GM23338 (cell line): ENCODE measurements around the gene ENTPD1. TPM values are rescaled to one million over a fixed set of nuclear protein-coding genes. Genes with fewer than 3 reads are reported as not detected.

ENCODE experiments used
- ATAC-seq: fragments of 200-7000 bp; cut with Tn5 transposase; 3 replicates; pipeline ENCODE4 v1.9.1; 2020
- DNase-seq: peaks from one replicate; pipeline ENCODE4 v3.0.0-alpha.2; 2015; ENCODE audit warnings: low spot score
- H2AFZ ChIP-seq: fragments of 200-600 bp; sonication (generic); 2 replicates; pipeline ENCODE4 v1.8.0; 2016; ENCODE audit warnings: antibody characterized with exemption, mild to moderate bottlenecking, moderate library complexity
- H3F3A ChIP-seq: fragments of 200-600 bp; sonication (generic); replicated peaks from 2 replicates; pipeline ENCODE4 v1.8.0; 2017; ENCODE audit warnings: antibody characterized with exemption, mixed run types, low read depth
- H3K27ac ChIP-seq: fragments of 200-600 bp; sonication (generic); 2 replicates; pipeline ENCODE4 v1.6.1; 2016; ENCODE audit warnings: low read depth
- H3K27me3 ChIP-seq: fragments of 200-600 bp; sonication (generic); 2 replicates; pipeline ENCODE4 v1.8.0; 2016; ENCODE audit warnings: mild to moderate bottlenecking, mixed run types, moderate library complexity; ENCODE audit not compliant: insufficient read depth
- H3K36me3 ChIP-seq: fragments of 200-600 bp; sonication (generic); 2 replicates; pipeline ENCODE4 v1.8.0; 2016; ENCODE audit warnings: mild to moderate bottlenecking; ENCODE audit not compliant: insufficient read depth
- H3K4me1 ChIP-seq: fragments of 200-600 bp; sonication (generic); 2 replicates; pipeline ENCODE4 v1.8.0; 2016; ENCODE audit warnings: mild to moderate bottlenecking, moderate library complexity; ENCODE audit not compliant: insufficient read depth
- H3K4me2 ChIP-seq: fragments of 200-600 bp; sonication (generic); 2 replicates; pipeline ENCODE4 v1.7.1; 2017; ENCODE audit warnings: mixed run types
- H3K4me3 ChIP-seq: fragments of 200-600 bp; sonication (generic); 2 replicates; pipeline ENCODE4 v1.6.1; 2016; ENCODE audit warnings: mixed run types
- H3K79me2 ChIP-seq: fragments of 200-600 bp; sonication (generic); replicated peaks from 2 replicates; pipeline ENCODE4 v1.8.0; 2017; ENCODE audit warnings: mild to moderate bottlenecking; ENCODE audit not compliant: insufficient read depth
- H3K9me2 ChIP-seq: fragments of 200-600 bp; sonication (generic); 2 replicates; pipeline ENCODE4 v1.8.0; 2017; ENCODE audit not compliant: insufficient read depth
- H4K20me1 ChIP-seq: fragments of 200-600 bp; sonication (generic); replicated peaks from 2 replicates; pipeline ENCODE4 v1.8.0; 2017; ENCODE audit warnings: mild to moderate bottlenecking; ENCODE audit not compliant: insufficient read depth
- H3K27ac Mint-ChIP-seq: 2 replicates; pipeline ENCODE4 v1.8.0; 2020; ENCODE audit warnings: inconsistent platforms, mild to moderate bottlenecking, moderate library complexity, mixed read lengths
- H3K27me3 Mint-ChIP-seq: 3 replicates; pipeline ENCODE4 v1.8.0; 2022; ENCODE audit warnings: low read depth, mild to moderate bottlenecking, moderate library complexity, mixed read lengths, inconsistent platforms; ENCODE audit not compliant: insufficient read depth, poor library complexity
- H3K36me3 Mint-ChIP-seq: 3 replicates; pipeline ENCODE4 v1.8.0; 2021; ENCODE audit warnings: low read depth, mild to moderate bottlenecking, inconsistent platforms, moderate library complexity, mixed read lengths
- H3K4me1 Mint-ChIP-seq: 3 replicates; pipeline ENCODE4 v1.8.0; 2020; ENCODE audit warnings: mild to moderate bottlenecking, inconsistent platforms, mixed read lengths
- H3K4me3 Mint-ChIP-seq: 3 replicates; pipeline ENCODE4 v1.8.0; 2021; ENCODE audit warnings: moderate library complexity, mild to moderate bottlenecking, inconsistent platforms, mixed read lengths
- H3K9me3 Mint-ChIP-seq: 3 replicates; pipeline ENCODE4 v1.8.0; 2020; ENCODE audit warnings: moderate library complexity, mild to moderate bottlenecking, inconsistent platforms, mixed read lengths
- CREB1 ChIP-seq: fragments of 250-450 bp; sonication (Bioruptor Pico); IDR thresholded peaks from 2 replicates; pipeline ENCODE4 v1.5.0; 2020; ENCODE audit warnings: low read depth, mild to moderate bottlenecking, moderate library complexity
- CTCF ChIP-seq, 2 experiments: fragments of 200-600 bp in 1 of 2; sonication (generic) in 1 of 2; conservative IDR thresholded peaks; 2 replicates each; pipeline versions ENCODE4 v1.5.1 to v1.6.1; 2016 to 2017; ENCODE audit warnings: antibody characterized with exemption in 2 of 2, low read depth in 2 of 2, mild to moderate bottlenecking in 2 of 2, moderate library complexity in 1 of 2
- EZH2 ChIP-seq: fragments of 200-600 bp; sonication (generic); IDR thresholded peaks from one replicate; pipeline ENCODE4 v1.8.0; 2017; ENCODE audit warnings: antibody characterized with exemption, mild to moderate bottlenecking, low read depth; ENCODE audit not compliant: unreplicated experiment
- EZH2phosphoT487 ChIP-seq: fragments of 200-600 bp; sonication (generic); IDR thresholded peaks from one replicate; pipeline ENCODE4 v1.8.1; 2018; ENCODE audit warnings: antibody characterized with exemption; ENCODE audit not compliant: unreplicated experiment
- JUNB ChIP-seq: IDR thresholded peaks from one replicate; pipeline ENCODE4 v1.6.1; 2016; ENCODE audit warnings: antibody characterized with exemption; ENCODE audit not compliant: unreplicated experiment
- NANOG ChIP-seq: IDR thresholded peaks from 2 replicates; pipeline ENCODE4 v1.6.1; 2016; ENCODE audit warnings: antibody characterized with exemption, borderline replicate concordance
- POLR2AphosphoS5 ChIP-seq: IDR thresholded peaks from 2 replicates; pipeline ENCODE4 v1.6.1; 2016; ENCODE audit warnings: antibody characterized with exemption, low read depth
- STAT1 ChIP-seq: IDR thresholded peaks from one replicate; pipeline ENCODE4 v1.6.1; 2016; ENCODE audit warnings: antibody characterized with exemption; ENCODE audit not compliant: unreplicated experiment
- ZNF114 ChIP-seq: fragments of 250-450 bp; sonication (Bioruptor Pico); IDR thresholded peaks from 2 replicates; pipeline ENCODE4 v1.5.0; 2020; ENCODE audit warnings: mild to moderate bottlenecking, moderate library complexity
- ZNF331 ChIP-seq: fragments of 250-450 bp; sonication (Bioruptor Pico); IDR thresholded peaks from 2 replicates; pipeline ENCODE4 v1.5.0; 2020; ENCODE audit warnings: low read depth, mild to moderate bottlenecking, moderate library complexity
- polyA plus RNA-seq: library from polyadenylated mRNA; unstranded; fragments of >200 nt; fragmentation: Nextera tagmentation; extraction: Ambion mirVana; gene quantifications from 2 replicates; pipeline ENCODE4 v1.2.1, GENCODE V29; 2016
- total RNA-seq: library from RNA; depleted of rRNA; stranded (reverse); fragments of >200 nt; shearing (Covaris generic); gene quantifications from 2 replicates; pipeline ENCODE4 v1.2.3, GENCODE V29; 2014
- TF ChIP-seq, protein P1 (sequence below): fragments of 250-450 bp; sonication (Bioruptor Pico); IDR thresholded peaks from 2 replicates; pipeline ENCODE4 v1.5.0; 2020; ENCODE audit warnings: mild to moderate bottlenecking, moderate library complexity
- TF ChIP-seq, protein P2 (sequence below): IDR thresholded peaks from one replicate; pipeline ENCODE4 v1.6.1; 2018; ENCODE audit warnings: antibody characterized with exemption; ENCODE audit not compliant: unreplicated experiment
- TF ChIP-seq, protein P3 (sequence below): IDR thresholded peaks from 2 replicates; pipeline ENCODE4 v1.6.1; 2016; ENCODE audit warnings: antibody characterized with exemption

The ENTPD1 gene
- total and polyA plus RNA-seq, 2 experiments from 2014 or later, result 2.3 to 3.6 TPM

- no peak overlapping the region for H3K4me2 ChIP-seq
- H2AFZ ChIP-seq, result no peak overlapping the region
- ATAC-seq, result no peak
- no peaks in the 10 kb centered on the region for H3F3A ChIP-seq
- H3K27me3 Mint-ChIP-seq, result no peaks in the 10 kb centered on the region
- H3K27ac Mint-ChIP-seq, result no peak overlapping the region
- no peaks in the 10 kb centered on the region for H3K36me3 ChIP-seq
- H4K20me1 ChIP-seq, result no peaks in the 10 kb centered on the region
- H3K27me3 ChIP-seq, result no peaks in the 10 kb centered on the region
- peaks cover 7% of the 10 kb centered on the region; the same call in 1 of the 2 replicates for H3K9me2 ChIP-seq
- TF ChIP-seq EZH2phosphoT487, result no peak
- TF ChIP-seq CTCF (conservative IDR thresholded peaks at IDR 0.05; ENCODE audit: low read depth in 2 of 2), result no peak
- TF ChIP-seq ZNF331, result no peak
- no peak for TF ChIP-seq JUNB
- no peak for TF ChIP-seq POLR2AphosphoS5
- TF ChIP-seq NANOG, result no peak
- TF ChIP-seq, protein P1, sequence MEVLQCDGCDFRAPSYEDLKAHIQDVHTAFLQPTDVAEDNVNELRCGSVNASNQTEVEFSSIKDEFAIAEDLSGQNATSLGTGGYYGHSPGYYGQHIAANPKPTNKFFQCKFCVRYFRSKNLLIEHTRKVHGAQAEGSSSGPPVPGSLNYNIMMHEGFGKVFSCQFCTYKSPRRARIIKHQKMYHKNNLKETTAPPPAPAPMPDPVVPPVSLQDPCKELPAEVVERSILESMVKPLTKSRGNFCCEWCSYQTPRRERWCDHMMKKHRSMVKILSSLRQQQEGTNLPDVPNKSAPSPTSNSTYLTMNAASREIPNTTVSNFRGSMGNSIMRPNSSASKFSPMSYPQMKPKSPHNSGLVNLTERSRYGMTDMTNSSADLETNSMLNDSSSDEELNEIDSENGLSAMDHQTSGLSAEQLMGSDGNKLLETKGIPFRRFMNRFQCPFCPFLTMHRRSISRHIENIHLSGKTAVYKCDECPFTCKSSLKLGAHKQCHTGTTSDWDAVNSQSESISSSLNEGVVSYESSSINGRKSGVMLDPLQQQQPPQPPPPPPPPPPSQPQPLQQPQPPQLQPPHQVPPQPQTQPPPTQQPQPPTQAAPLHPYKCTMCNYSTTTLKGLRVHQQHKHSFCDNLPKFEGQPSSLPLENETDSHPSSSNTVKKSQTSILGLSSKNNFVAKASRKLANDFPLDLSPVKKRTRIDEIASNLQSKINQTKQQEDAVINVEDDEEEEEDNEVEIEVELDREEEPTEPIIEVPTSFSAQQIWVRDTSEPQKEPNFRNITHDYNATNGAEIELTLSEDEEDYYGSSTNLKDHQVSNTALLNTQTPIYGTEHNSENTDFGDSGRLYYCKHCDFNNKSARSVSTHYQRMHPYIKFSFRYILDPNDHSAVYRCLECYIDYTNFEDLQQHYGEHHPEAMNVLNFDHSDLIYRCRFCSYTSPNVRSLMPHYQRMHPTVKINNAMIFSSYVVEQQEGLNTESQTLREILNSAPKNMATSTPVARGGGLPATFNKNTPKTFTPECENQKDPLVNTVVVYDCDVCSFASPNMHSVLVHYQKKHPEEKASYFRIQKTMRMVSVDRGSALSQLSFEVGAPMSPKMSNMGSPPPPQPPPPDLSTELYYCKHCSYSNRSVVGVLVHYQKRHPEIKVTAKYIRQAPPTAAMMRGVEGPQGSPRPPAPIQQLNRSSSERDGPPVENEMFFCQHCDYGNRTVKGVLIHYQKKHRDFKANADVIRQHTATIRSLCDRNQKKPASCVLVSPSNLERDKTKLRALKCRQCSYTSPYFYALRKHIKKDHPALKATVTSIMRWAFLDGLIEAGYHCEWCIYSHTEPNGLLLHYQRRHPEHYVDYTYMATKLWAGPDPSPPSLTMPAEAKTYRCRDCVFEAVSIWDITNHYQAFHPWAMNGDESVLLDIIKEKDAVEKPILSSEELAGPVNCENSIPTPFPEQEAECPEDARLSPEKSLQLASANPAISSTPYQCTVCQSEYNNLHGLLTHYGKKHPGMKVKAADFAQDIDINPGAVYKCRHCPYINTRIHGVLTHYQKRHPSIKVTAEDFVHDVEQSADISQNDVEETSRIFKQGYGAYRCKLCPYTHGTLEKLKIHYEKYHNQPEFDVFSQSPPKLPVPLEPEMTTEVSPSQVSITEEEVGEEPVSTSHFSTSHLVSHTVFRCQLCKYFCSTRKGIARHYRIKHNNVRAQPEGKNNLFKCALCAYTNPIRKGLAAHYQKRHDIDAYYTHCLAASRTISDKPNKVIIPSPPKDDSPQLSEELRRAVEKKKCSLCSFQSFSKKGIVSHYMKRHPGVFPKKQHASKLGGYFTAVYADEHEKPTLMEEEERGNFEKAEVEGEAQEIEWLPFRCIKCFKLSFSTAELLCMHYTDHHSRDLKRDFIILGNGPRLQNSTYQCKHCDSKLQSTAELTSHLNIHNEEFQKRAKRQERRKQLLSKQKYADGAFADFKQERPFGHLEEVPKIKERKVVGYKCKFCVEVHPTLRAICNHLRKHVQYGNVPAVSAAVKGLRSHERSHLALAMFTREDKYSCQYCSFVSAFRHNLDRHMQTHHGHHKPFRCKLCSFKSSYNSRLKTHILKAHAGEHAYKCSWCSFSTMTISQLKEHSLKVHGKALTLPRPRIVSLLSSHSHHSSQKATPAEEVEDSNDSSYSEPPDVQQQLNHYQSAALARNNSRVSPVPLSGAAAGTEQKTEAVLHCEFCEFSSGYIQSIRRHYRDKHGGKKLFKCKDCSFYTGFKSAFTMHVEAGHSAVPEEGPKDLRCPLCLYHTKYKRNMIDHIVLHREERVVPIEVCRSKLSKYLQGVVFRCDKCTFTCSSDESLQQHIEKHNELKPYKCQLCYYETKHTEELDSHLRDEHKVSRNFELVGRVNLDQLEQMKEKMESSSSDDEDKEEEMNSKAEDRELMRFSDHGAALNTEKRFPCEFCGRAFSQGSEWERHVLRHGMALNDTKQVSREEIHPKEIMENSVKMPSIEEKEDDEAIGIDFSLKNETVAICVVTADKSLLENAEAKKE (CRISPR knock-in tag), result no peak
- TF ChIP-seq, protein P2, sequence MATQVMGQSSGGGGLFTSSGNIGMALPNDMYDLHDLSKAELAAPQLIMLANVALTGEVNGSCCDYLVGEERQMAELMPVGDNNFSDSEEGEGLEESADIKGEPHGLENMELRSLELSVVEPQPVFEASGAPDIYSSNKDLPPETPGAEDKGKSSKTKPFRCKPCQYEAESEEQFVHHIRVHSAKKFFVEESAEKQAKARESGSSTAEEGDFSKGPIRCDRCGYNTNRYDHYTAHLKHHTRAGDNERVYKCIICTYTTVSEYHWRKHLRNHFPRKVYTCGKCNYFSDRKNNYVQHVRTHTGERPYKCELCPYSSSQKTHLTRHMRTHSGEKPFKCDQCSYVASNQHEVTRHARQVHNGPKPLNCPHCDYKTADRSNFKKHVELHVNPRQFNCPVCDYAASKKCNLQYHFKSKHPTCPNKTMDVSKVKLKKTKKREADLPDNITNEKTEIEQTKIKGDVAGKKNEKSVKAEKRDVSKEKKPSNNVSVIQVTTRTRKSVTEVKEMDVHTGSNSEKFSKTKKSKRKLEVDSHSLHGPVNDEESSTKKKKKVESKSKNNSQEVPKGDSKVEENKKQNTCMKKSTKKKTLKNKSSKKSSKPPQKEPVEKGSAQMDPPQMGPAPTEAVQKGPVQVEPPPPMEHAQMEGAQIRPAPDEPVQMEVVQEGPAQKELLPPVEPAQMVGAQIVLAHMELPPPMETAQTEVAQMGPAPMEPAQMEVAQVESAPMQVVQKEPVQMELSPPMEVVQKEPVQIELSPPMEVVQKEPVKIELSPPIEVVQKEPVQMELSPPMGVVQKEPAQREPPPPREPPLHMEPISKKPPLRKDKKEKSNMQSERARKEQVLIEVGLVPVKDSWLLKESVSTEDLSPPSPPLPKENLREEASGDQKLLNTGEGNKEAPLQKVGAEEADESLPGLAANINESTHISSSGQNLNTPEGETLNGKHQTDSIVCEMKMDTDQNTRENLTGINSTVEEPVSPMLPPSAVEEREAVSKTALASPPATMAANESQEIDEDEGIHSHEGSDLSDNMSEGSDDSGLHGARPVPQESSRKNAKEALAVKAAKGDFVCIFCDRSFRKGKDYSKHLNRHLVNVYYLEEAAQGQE, result no peak
- TF ChIP-seq, protein P3, sequence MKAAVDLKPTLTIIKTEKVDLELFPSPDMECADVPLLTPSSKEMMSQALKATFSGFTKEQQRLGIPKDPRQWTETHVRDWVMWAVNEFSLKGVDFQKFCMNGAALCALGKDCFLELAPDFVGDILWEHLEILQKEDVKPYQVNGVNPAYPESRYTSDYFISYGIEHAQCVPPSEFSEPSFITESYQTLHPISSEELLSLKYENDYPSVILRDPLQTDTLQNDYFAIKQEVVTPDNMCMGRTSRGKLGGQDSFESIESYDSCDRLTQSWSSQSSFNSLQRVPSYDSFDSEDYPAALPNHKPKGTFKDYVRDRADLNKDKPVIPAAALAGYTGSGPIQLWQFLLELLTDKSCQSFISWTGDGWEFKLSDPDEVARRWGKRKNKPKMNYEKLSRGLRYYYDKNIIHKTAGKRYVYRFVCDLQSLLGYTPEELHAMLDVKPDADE, result no peak
- no peak for TF ChIP-seq EZH2
- TF ChIP-seq CREB1, result no peak
- TF ChIP-seq ZNF114, result no peak
- TF ChIP-seq STAT1, result no peak
- H3K79me2 ChIP-seq, result no peaks in the 10 kb centered on the region
- H3K27ac ChIP-seq, result no peak overlapping the region
- H3K4me3 ChIP-seq, result no peak overlapping the region
- no peak overlapping the region for H3K4me3 Mint-ChIP-seq
- DNase-seq, result no peak
- no peaks in the 10 kb centered on the region; the same call in 2 of the 3 replicates for H3K4me1 Mint-ChIP-seq
- H3K4me1 ChIP-seq, result no peaks in the 10 kb centered on the region
- no peaks in the 10 kb centered on the region for H3K36me3 Mint-ChIP-seq
- no peaks in the 10 kb centered on the region for H3K9me3 Mint-ChIP-seq
These were observed 36.3 kb downstream of the ENTPD1 start for GRCh38 chr10:95792211-95792780.
